HCT116 (cell line): ENCODE measurements around the gene ARTN.

Experiments
- JUND ChIP-seq: IDR thresholded peaks from 2 replicates; pipeline ENCODE4 v1.6.1; 2012
- POLR2A ChIP-seq: IDR thresholded peaks from 2 replicates; pipeline ENCODE4 v1.7.0; 2011; ENCODE audit warnings: borderline replicate concordance; ENCODE audit not compliant: insufficient read depth, insufficient read length; ENCODE audit errors: extremely low read depth
- SP1 ChIP-seq: IDR thresholded peaks from 2 replicates; pipeline ENCODE4 v1.6.1; 2012; ENCODE audit warnings: low read depth
- SRF ChIP-seq: IDR thresholded peaks from 2 replicates; pipeline ENCODE4 v1.6.1; 2012; ENCODE audit warnings: low read depth
- TF ChIP-seq, protein P1 (sequence below), 3 experiments: fragments of 200-600 bp in 1 of 3; sonication (generic) in 1 of 3; IDR thresholded peaks in 2 of 3; conservative IDR thresholded peaks in 1 of 3; 2 replicates each; pipeline ENCODE4 v1.5.1; 2012 to 2017; ENCODE audit warnings: low read depth in 2 of 3, low read length in 2 of 3, antibody characterized with exemption in 1 of 3, borderline replicate concordance in 1 of 3, control low read depth in 1 of 3, mild to moderate bottlenecking in 1 of 3, mixed read lengths in 1 of 3, mixed run types in 1 of 3, moderate library complexity in 1 of 3; ENCODE audit not compliant: insufficient read depth in 1 of 3
- TF ChIP-seq, protein P2 (sequence below): IDR thresholded peaks from 2 replicates; pipeline ENCODE4 v1.6.1; 2012; ENCODE audit warnings: low read depth

DNA sequence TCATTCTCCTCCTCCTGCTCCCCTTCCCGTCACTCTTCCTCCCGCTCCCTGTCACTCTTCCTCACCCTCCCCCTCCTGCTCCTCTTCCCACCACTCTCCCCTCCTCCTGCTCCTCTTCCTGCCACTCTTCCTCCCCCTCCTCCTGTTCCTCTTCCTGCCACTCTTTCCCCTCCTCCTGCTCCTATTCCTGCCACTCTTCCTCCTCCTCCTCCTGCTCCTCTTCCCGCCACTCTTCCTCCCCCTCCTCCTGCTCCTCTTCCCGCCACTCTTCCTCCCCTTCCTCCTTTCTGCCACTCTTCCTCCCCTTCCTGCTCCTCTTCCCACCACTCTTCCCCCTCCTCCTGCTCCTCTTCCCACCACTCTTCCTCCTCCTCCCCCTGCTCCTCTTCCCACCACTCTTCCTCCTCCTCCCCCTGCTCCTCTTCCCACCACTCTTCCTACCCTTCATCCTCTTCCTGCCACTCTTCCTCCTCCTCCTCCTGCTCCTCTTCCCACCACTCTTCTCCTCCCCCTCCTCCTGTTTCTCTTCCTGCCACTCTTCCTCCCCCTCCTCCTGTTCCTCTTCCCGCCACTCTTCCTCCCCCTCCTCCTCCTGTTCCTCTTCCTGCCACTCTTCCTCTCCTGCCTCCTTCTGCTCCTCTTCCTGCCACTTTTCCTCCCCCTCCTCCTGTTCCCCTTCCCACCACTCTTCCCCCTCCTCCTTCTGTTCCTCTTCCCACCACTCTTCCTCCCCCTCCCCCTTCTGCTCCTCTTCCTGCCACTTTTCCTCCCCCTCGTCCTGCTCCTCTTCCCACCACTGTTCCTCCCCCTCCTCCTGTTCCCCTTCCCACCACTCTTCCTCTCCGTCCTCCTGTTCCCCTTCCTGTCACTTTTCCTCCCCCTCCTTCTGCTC is 28.7 kb upstream of the ARTN start:
- TF ChIP-seq SP1 (no peak), SRF (no peak), JUND (no peak), POLR2A (no peak)
- TF ChIP-seq, protein P1, sequence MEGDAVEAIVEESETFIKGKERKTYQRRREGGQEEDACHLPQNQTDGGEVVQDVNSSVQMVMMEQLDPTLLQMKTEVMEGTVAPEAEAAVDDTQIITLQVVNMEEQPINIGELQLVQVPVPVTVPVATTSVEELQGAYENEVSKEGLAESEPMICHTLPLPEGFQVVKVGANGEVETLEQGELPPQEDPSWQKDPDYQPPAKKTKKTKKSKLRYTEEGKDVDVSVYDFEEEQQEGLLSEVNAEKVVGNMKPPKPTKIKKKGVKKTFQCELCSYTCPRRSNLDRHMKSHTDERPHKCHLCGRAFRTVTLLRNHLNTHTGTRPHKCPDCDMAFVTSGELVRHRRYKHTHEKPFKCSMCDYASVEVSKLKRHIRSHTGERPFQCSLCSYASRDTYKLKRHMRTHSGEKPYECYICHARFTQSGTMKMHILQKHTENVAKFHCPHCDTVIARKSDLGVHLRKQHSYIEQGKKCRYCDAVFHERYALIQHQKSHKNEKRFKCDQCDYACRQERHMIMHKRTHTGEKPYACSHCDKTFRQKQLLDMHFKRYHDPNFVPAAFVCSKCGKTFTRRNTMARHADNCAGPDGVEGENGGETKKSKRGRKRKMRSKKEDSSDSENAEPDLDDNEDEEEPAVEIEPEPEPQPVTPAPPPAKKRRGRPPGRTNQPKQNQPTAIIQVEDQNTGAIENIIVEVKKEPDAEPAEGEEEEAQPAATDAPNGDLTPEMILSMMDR (IDR thresholded peaks at IDR 0.05 in 2 of 3, conservative IDR thresholded peaks at IDR 0.05 in 1 of 3; ENCODE audit: borderline replicate concordance in 1 of 3, insufficient read depth in 1 of 3, low read depth in 2 of 3, low read length in 2 of 3): no peak
- TF ChIP-seq, protein P2, sequence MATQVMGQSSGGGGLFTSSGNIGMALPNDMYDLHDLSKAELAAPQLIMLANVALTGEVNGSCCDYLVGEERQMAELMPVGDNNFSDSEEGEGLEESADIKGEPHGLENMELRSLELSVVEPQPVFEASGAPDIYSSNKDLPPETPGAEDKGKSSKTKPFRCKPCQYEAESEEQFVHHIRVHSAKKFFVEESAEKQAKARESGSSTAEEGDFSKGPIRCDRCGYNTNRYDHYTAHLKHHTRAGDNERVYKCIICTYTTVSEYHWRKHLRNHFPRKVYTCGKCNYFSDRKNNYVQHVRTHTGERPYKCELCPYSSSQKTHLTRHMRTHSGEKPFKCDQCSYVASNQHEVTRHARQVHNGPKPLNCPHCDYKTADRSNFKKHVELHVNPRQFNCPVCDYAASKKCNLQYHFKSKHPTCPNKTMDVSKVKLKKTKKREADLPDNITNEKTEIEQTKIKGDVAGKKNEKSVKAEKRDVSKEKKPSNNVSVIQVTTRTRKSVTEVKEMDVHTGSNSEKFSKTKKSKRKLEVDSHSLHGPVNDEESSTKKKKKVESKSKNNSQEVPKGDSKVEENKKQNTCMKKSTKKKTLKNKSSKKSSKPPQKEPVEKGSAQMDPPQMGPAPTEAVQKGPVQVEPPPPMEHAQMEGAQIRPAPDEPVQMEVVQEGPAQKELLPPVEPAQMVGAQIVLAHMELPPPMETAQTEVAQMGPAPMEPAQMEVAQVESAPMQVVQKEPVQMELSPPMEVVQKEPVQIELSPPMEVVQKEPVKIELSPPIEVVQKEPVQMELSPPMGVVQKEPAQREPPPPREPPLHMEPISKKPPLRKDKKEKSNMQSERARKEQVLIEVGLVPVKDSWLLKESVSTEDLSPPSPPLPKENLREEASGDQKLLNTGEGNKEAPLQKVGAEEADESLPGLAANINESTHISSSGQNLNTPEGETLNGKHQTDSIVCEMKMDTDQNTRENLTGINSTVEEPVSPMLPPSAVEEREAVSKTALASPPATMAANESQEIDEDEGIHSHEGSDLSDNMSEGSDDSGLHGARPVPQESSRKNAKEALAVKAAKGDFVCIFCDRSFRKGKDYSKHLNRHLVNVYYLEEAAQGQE: no peak
